Muscle layer of colon (tissue), 2 donors: ENCODE measurements around the gene SLPI.

ENCODE experiments used
- H3K27ac ChIP-seq: one replicate; pipeline ENCODE4 v1.7.0; 2013; ENCODE audit warnings: low read depth, mild to moderate bottlenecking, low read length, moderate library complexity
- H3K27me3 ChIP-seq, 2 donors: one replicate each; pipeline ENCODE4 v1.7.0; 2013; ENCODE audit warnings: low read length in 2 of 2, mild to moderate bottlenecking in 2 of 2; ENCODE audit not compliant: insufficient read depth in 2 of 2, control insufficient read depth in 1 of 2
- H3K36me3 ChIP-seq: one replicate; pipeline ENCODE4 v1.7.0; 2013; ENCODE audit warnings: mild to moderate bottlenecking, low read length; ENCODE audit not compliant: insufficient read depth
- H3K4me1 ChIP-seq: one replicate; pipeline ENCODE4 v1.7.0; 2013; ENCODE audit warnings: mild to moderate bottlenecking, low read length; ENCODE audit not compliant: insufficient read depth
- H3K4me3 ChIP-seq, 2 donors: one replicate each; pipeline ENCODE4 v1.7.0; 2013; ENCODE audit warnings: low read length in 2 of 2, low read depth in 1 of 2, mild to moderate bottlenecking in 1 of 2, moderate library complexity in 1 of 2
- H3K9ac ChIP-seq: one replicate; pipeline ENCODE4 v1.7.0; 2013; ENCODE audit warnings: low read length
- H3K9me3 ChIP-seq: one replicate; pipeline ENCODE4 v1.7.0; 2013; ENCODE audit warnings: mild to moderate bottlenecking, low read length
- donor health status: abdominal sarcoma.
- donor health status: Adenocarcinoma of cecum.

SLPI gene

DNA sequence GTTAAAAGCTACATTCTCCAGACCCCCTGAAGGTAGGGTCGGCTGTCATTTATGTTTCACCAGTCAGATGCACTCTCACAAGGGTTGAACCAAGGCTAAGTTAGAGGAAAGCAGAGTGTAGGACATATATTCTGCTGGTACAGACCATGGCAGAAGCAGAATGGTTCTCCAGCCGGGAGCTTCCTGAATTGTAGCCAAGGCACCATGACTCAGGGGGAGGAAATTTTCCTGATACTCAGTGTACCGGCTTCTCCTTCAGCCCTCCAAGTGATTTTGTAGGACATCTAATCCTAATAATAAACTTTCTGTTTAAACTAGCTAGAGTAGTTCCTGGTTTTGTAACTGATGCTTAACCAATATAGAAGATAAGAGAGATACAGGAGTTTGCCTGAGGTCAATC is 14.2 kb upstream of the SLPI start:
- Histone ChIP-seq H3K4me3 (no peak overlapping the region), H3K27ac (no peak overlapping the region), H3K36me3 (no peaks in the 10 kb centered on the region), H3K4me1 (no peaks in the 10 kb centered on the region), H3K9ac (no peak overlapping the region), H3K9me3 (no peaks in the 10 kb centered on the region), H3K27me3 (peaks cover 0 to 6% of the 10 kb centered on the region in 2 donors)

DNA sequence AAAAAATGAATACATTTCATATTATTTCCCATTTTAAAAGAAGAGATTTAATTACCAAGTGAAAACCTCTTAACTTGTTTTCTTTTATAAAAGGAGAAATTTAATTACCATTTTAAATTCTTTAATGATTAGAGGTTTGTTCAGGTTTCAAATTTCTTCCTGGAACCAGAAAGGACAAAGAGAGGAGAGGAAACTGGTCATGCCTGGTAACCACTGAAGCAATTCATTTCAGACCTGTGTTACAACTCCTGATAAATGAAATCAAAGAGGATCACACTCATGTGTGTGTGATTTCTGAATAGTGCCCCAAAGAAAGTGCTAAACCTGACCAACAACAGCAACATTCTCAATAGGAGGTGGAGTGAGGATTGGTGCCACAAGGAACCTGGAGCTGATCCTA is 12.6 kb upstream of the SLPI start:
- Histone ChIP-seq H3K9me3 (no peaks in the 10 kb centered on the region), H3K4me1 (no peaks in the 10 kb centered on the region), H3K36me3 (no peaks in the 10 kb centered on the region), H3K9ac (no peak overlapping the region), H3K4me3 (no peak overlapping the region), H3K27ac (no peak overlapping the region), H3K27me3 (peaks cover 0 to 6% of the 10 kb centered on the region in 2 donors)

- Histone ChIP-seq H3K27ac (no peak overlapping the region), H3K9ac (no peak overlapping the region), H3K36me3 (no peaks in the 10 kb centered on the region), H3K9me3 (no peaks in the 10 kb centered on the region), H3K27me3 (peaks cover 0 to 3% of the 10 kb centered on the region in 2 donors), H3K4me3 (no peak overlapping the region), H3K4me1 (no peaks in the 10 kb centered on the region)
Measured at GRCh38 chr20:45263556-45264266, 9.3 kb upstream of the SLPI start.

DNA sequence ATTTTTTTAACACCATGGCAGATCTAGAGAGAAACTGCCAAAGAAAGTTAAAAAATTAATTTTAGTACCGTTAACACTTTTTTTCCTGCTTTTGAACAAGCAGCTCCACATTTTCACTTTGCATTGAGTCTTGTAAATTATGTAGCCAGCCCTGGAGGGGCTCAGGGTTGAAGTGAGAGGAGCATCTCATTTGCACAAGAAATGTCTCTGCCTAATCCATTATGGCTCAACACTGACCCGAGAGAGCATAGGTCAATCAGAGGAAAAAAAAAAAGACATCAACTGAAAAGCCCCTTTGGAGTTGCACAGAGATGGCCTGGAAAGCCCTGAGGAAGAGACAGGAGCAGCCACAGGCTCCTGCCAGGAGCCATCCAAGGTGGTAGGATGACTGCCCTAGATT is 4.3 kb upstream of the SLPI start:
- Histone ChIP-seq H3K27ac (no peak overlapping the region), H3K27me3 (no peaks in the 10 kb centered on the region), H3K4me3 (no peak overlapping the region), H3K36me3 (no peaks in the 10 kb centered on the region), H3K9ac (no peak overlapping the region), H3K9me3 (no peaks in the 10 kb centered on the region), H3K4me1 (peaks cover 4% of the 10 kb centered on the region)

- Histone ChIP-seq H3K4me3 (no peak overlapping the region), H3K27ac (no peak overlapping the region), H3K27me3 (no peaks in the 10 kb centered on the region), H3K9me3 (no peaks in the 10 kb centered on the region), H3K4me1 (peaks cover 4% of the 10 kb centered on the region), H3K9ac (no peak overlapping the region), H3K36me3 (no peaks in the 10 kb centered on the region)
Measured at GRCh38 chr20:45258259-45258658, 3.9 kb upstream of the SLPI start.

- Histone ChIP-seq H3K27ac (no peak overlapping the region), H3K9ac (no peak overlapping the region), H3K4me3 (no peak overlapping the region), H3K9me3 (no peaks in the 10 kb centered on the region), H3K36me3 (no peaks in the 10 kb centered on the region), H3K27me3 (no peaks in the 10 kb centered on the region), H3K4me1 (peaks cover 4% of the 10 kb centered on the region)
Measured at GRCh38 chr20:45257711-45258110, 3.3 kb upstream of the SLPI start.

DNA sequence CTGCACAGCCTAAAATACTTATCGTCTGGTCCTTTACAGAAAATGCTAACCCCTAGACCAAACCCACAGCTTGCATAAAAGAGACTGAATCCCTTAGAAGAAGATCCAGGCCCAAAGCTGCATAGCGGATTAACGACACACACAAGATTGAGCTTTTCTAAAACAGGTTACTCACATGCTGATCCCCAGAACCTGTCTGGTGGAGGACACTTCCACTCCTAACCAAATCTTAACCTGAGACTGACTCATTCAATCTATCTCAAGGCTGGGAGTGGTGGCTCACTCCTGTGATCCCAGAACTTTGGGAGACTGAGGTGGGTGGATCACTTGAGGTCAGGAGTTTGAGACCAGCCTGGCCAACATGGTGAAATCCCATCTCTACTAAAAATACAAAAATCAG is 2.8 kb upstream of the SLPI start:
- Histone ChIP-seq H3K36me3 (no peaks in the 10 kb centered on the region), H3K4me3 (no peak overlapping the region), H3K9ac (no peak overlapping the region), H3K27ac (no peak overlapping the region), H3K27me3 (no peaks in the 10 kb centered on the region), H3K4me1 (peaks cover 4% of the 10 kb centered on the region), H3K9me3 (no peaks in the 10 kb centered on the region)

- H3K9me3 ChIP-seq: no peaks in the 10 kb centered on the region
- peaks cover 4% of the 10 kb centered on the region for H3K4me1 ChIP-seq
- H3K4me3 ChIP-seq: no peak overlapping the region
- H3K27me3 ChIP-seq: no peaks in the 10 kb centered on the region
- no peak overlapping the region for H3K9ac ChIP-seq
- H3K27ac ChIP-seq: no peak overlapping the region
- H3K36me3 ChIP-seq: no peaks in the 10 kb centered on the region
Measured at GRCh38 chr20:45253261-45253660, 1.1 kb downstream of the SLPI start.

DNA sequence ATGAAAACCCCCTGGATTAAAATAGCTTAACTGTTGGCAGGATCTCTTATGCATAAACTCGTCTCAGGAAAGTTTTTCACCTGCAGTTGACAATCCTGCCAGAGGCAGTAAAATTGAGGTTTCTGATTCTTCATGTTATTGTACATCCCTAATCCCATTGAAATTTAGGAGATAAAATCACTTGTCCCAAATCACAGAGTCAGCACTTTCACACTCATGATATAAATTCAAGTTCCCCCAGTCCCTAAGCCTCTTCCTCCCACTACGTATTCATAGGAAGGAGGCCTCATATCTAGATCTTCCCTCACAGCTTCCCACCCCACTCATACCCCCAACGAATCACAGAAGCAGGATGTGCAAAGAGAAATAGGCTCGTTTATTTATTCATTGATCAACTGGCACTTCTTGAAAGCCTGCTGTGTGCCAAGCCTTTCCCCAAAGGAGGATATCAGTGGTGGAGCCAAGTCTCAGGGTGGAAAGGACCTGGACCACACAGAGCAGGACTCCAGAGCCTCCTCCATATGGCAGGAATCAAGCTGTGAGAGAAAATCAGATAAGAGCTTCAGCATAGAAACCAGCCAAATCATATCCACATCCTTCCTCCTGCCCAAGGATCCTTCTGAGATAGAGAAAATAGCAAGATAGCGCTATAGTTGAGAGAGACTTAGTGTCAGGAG is 2.3 kb downstream of the SLPI start:
- no peak overlapping the region for H3K27ac ChIP-seq
- H3K9me3 ChIP-seq: no peaks in the 10 kb centered on the region
- no peaks in the 10 kb centered on the region for H3K36me3 ChIP-seq
- H3K4me1 ChIP-seq: peaks cover 4% of the 10 kb centered on the region
- H3K27me3 ChIP-seq: no peaks in the 10 kb centered on the region
- no peak overlapping the region for H3K4me3 ChIP-seq
- no peak overlapping the region for H3K9ac ChIP-seq

DNA sequence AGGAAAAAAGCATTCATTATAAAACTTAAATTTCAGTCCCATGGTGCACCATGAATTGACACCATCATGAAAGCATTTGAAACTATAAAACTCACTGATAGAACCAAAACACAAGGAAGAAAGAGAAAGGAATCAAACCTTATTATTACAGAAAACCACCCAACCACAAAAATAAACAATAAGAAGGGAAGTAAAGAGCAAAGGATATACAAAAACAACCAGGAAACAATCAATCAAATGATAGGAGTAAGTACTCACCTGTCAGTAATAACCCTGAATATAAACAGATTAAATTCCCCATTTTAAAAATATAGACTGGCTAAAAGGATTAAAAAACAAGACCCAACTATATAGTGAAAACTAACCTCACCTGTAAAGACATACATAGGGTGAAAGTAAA is 5.8 kb downstream of the SLPI start:
- Histone ChIP-seq H3K4me3 (no peak overlapping the region), H3K4me1 (no peaks in the 10 kb centered on the region), H3K9ac (no peak overlapping the region), H3K27ac (no peak overlapping the region), H3K9me3 (no peaks in the 10 kb centered on the region), H3K36me3 (no peaks in the 10 kb centered on the region), H3K27me3 (peaks cover 4 to 9% of the 10 kb centered on the region in 2 donors)

DNA sequence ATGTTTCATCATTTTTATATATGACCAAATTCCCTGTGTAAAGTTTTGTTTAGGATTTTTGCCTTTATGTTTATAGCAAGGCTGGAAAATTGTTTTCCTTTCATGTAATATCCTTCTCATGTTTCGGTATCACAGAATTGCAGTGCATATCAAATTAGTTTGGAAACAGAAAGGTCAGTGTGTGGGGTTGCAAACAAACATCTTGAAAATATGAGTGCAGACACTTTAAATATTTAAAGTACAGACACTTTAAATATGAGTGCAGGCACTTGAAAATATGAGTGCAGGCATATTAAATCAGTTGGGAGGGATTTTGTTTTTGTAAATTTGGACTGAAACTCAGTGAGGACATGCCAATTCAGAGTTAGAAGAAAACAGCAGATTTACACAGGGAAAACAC is 6.5 kb downstream of the SLPI start:
- no peak overlapping the region for H3K4me3 ChIP-seq
- H3K4me1 ChIP-seq: no peaks in the 10 kb centered on the region
- H3K9ac ChIP-seq: no peak overlapping the region
- H3K9me3 ChIP-seq: no peaks in the 10 kb centered on the region
- peaks cover 4 to 9% of the 10 kb centered on the region in 2 donors for H3K27me3 ChIP-seq
- H3K27ac ChIP-seq: no peak overlapping the region
- no peaks in the 10 kb centered on the region for H3K36me3 ChIP-seq

DNA sequence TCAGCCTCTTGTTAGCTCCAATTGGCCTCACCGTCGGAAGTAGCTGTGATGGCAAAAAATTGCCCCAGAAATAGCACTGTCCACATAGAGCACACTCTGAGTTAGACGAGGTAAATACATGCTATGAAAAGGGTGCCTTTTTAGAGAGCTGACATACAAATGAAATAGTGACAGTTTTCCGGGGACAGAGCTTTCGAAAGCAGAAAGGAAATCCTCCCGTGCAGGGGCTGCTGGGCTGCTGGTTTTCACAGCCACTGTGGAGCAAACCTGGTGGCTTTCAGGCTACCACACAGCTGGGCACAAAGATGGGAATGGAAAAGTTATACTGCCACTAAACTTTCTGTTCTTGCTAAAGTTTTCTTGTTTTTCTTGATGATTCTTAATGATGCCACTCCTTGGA is 8.3 kb downstream of the SLPI start:
- Histone ChIP-seq H3K9me3 (no peaks in the 10 kb centered on the region), H3K36me3 (no peaks in the 10 kb centered on the region), H3K4me1 (no peaks in the 10 kb centered on the region), H3K27me3 (peaks cover 4 to 9% of the 10 kb centered on the region in 2 donors), H3K4me3 (no peak overlapping the region), H3K9ac (no peak overlapping the region), H3K27ac (no peak overlapping the region)
